COLO829 (cell line): Measurements from ENCODE around the gene BCHE.
"Not testable (repeated sequence)": the region's sequence is repeated elsewhere in the genome, so short reads cannot be mapped to it uniquely, and the experiment has no call there.

Experiments used
- DNase-seq: peaks from one replicate; pipeline ENCODE4 v3.0.0; 2012; ENCODE audit warnings: low spot score

The BCHE gene

GRCh38 chr3:165816209-165816608, 21.0 kb downstream of the BCHE start:
- no peak for DNase-seq

- no peak for DNase-seq
These were observed 21.5 kb downstream of the BCHE start for GRCh38 chr3:165815682-165816081.

- DNase-seq = no peak
These were observed 22.8 kb downstream of the BCHE start for GRCh38 chr3:165814380-165814779.

GRCh38 chr3:165807937-165808336, 29.3 kb downstream of the BCHE start:
- not testable (repeated sequence) for DNase-seq

GRCh38 chr3:165805946-165806561, 31.2 kb downstream of the BCHE start:
- DNase-seq = no peak

GRCh38 chr3:165803471-165803870, 33.8 kb downstream of the BCHE start:
- DNase-seq = no peak

GRCh38 chr3:165800970-165801369, 36.3 kb downstream of the BCHE start:
- DNase-seq = peak; percentile 77

GRCh38 chr3:165799026-165799425, 38.2 kb downstream of the BCHE start:
- DNase-seq = no peak

GRCh38 chr3:165797551-165797950, 39.7 kb downstream of the BCHE start:
- no peak for DNase-seq

GRCh38 chr3:165796701-165797100, 40.5 kb downstream of the BCHE start:
- no peak for DNase-seq

- no peak for DNase-seq
These were observed 48.7 kb downstream of the BCHE start for GRCh38 chr3:165788531-165788930.

GRCh38 chr3:165786013-165786412, 51.2 kb downstream of the BCHE start:
- DNase-seq = no peak

GRCh38 chr3:165784337-165784736, 52.9 kb downstream of the BCHE start:
- no peak for DNase-seq

- DNase-seq = no peak
These were observed 53.8 kb downstream of the BCHE start for GRCh38 chr3:165783383-165783782.

GRCh38 chr3:165778891-165779290, 58.3 kb downstream of the BCHE start:
- no peak for DNase-seq

GRCh38 chr3:165778456-165778855, 58.8 kb downstream of the BCHE start:
- DNase-seq = no peak

- no peak for DNase-seq
These were observed 61.4 kb downstream of the BCHE start for GRCh38 chr3:165775824-165776223.

- DNase-seq = no peak
These were observed 66.4 kb downstream of the BCHE start for GRCh38 chr3:165770781-165771180.

- no peak for DNase-seq
These were observed 68.5 kb downstream of the BCHE start for GRCh38 chr3:165768680-165769079.

GRCh38 chr3:165759041-165759440, 78.2 kb downstream of the BCHE start:
- no peak for DNase-seq

GRCh38 chr3:165755571-165755970, 81.7 kb downstream of the BCHE start:
- no peak for DNase-seq

GRCh38 chr3:165754219-165755007, 82.8 kb downstream of the BCHE start:
- peak; percentile 28 for DNase-seq

GRCh38 chr3:165753560-165753959, 83.7 kb downstream of the BCHE start:
- peak; percentile 13 for DNase-seq

GRCh38 chr3:165751637-165752036, 85.6 kb downstream of the BCHE start:
- DNase-seq = no peak
